Aorta (tissue), 5 donors: ENCODE data around the gene MEF2C. TPM values are rescaled to one million over a fixed set of nuclear protein-coding genes. Genes with fewer than 3 reads are reported as not detected.
A peak's percentile ranks its signal among the peaks of the same experiment; 100 is the strongest.

ENCODE experiments used
- ATAC-seq: fragments of 200-7000 bp; cut with Tn5 transposase; one replicate; pipeline ENCODE4 v1.9.1; 2022; ENCODE audit warnings: moderate library complexity; ENCODE audit not compliant: low FRiP score
- DNase-seq, 2 donors: peaks; one replicate each; pipeline ENCODE4 v3.0.0-alpha.2; 2020
- H3K27ac ChIP-seq, 2 donors: one replicate each; pipeline ENCODE4 v1.5.1; 2013; ENCODE audit warnings: low read length in 2 of 2, mild to moderate bottlenecking in 2 of 2, moderate library complexity in 2 of 2, control low read depth in 1 of 2, inconsistent platforms in 1 of 2, low read depth in 1 of 2
- H3K27me3 ChIP-seq, 2 donors: one replicate each; pipeline ENCODE4 v1.6.1; 2013; ENCODE audit warnings: control low read depth in 1 of 2, low read length in 1 of 2, mild to moderate bottlenecking in 1 of 2, moderate library complexity in 1 of 2; ENCODE audit not compliant: insufficient read depth in 2 of 2, control insufficient read depth in 1 of 2
- H3K36me3 ChIP-seq, 2 donors: one replicate each; pipeline ENCODE4 v1.6.1; 2013; ENCODE audit warnings: control low read depth in 1 of 2, low read length in 1 of 2, mild to moderate bottlenecking in 1 of 2; ENCODE audit not compliant: insufficient read depth in 2 of 2, control insufficient read depth in 1 of 2
- H3K4me1 ChIP-seq, 2 donors: one replicate each; pipeline ENCODE4 v1.6.1; 2013; ENCODE audit warnings: low read length in 2 of 2, control low read depth in 1 of 2, mild to moderate bottlenecking in 1 of 2, moderate library complexity in 1 of 2; ENCODE audit not compliant: insufficient read depth in 2 of 2, control insufficient read depth in 1 of 2
- H3K4me3 ChIP-seq, 2 donors: one replicate each; pipeline ENCODE4 v1.5.1; 2013; ENCODE audit warnings: low read length in 2 of 2, control low read depth in 1 of 2, mild to moderate bottlenecking in 1 of 2
- H3K9me3 ChIP-seq: one replicate; pipeline ENCODE4 v1.6.1; 2013; ENCODE audit warnings: mild to moderate bottlenecking, low read length; ENCODE audit not compliant: control insufficient read depth
- WGBS, 2 donors: extraction: QIAGEN DNeasy Blood & Tissue Kit; methylation state at CpG; one replicate each; pipeline ENCODE4 v1.1.7; 2013; 5-methylcytosine and 5-hydroxymethylcytosine counted together
- intact Hi-C, 2 donors: fragments of 100-400 bp; cut with DNase I; formaldehyde crosslinking; loops; one replicate each; pipeline versions ENCODE4 v1.14.2 to v1.15.0; 2022
- polyA plus RNA-seq, 2 donors: library from polyadenylated mRNA; stranded (reverse); fragments of 200-250 nt; gene quantifications; one replicate each; pipeline ENCODE4 v1.2.3, GENCODE V29; 2013
- total RNA-seq, 2 donors: library from RNA; stranded (reverse); fragmentation: NEBNext Ultra II Directional; extraction: Animal tissue kit (Norgen Biotek cat#: 25700); gene quantifications; one replicate each; pipeline ENCODE4 v1.2.1, GENCODE V29; 2021
- donor health status: healthy with polysubstance abuse.
- donor health status: Bipolar disorder and iron deficiency.
- donor health status: DM: no; HTN: no; CAD: no.
- donor health status: DM: no; HTN: no; CAD: no.
- donor health status: DM: yes; HTN: yes; CAD: no.

Gene MEF2C
- total and polyA plus RNA-seq, 4 donors = 22.0 to 186 (median 80.3) TPM

DNA sequence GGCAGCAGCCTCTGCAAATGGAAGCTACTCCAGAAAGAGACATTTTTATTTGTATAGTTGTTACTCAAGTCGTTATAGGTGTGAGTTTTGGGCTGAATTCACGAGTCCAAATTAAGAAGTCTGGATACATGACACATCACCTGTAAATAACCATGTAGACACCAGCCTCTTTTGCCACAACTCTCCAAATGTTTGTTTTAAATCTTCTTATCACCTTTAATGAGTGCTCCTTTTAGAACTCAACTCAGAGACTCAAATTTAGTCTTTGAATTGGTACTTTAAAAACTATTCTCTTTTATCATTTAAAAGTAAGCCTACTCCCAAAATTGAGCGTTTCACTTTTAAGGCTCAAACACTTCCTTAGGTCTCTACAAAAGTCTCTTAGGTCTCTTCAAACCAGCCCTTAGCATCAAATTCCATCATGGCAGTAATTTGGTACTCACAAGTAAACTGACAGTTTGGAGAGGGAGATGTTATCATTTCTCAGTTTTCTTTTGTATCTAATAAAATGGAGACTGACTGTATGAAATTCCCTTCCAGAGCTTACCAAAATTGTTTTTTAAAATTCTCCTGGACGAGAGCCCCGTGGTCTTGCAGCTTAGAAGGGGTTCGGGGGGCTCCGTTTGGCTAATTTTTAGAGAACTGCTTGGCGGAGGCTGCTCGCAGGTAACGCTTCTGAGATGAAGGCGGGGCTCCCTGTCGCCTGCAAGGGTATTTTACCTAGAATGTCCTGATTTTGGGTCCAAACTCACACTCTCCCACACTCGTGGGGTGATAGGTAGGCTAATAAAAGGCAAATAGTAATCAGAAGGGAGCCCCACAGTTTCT is 194.6 kb downstream of the MEF2C start:
- intact Hi-C loops = loop anchor here (10.0 kb wide), 2 partner anchors 544 to 1274 kb away; partner anchors contain the start of gene CCNH (in 1 of the 2)
- DNase-seq (no peak), ATAC-seq (no peak)
- Histone ChIP-seq H3K36me3 (no peaks in the 10 kb centered on the region), H3K4me1 (no peaks in the 10 kb centered on the region), H3K27ac (no peak overlapping the region), H3K27me3 (peaks cover 2 to 3% of the 10 kb centered on the region in 2 donors), H3K9me3 (no peaks in the 10 kb centered on the region), H3K4me3 (no peak overlapping the region)
- 18 to 22% methylated on average over 13 of the region's 13 CpGs for WGBS, 2 donors

- no peak overlapping the region for H3K27ac ChIP-seq
- WGBS, 2 donors = 16% methylated on average over 11 of the region's 11 CpGs
Measured at GRCh38 chr5:88687373-88687911, 195.5 kb downstream of the MEF2C start.

GRCh38 chr5:88686726-88687125 is 196.3 kb downstream of the MEF2C start:
- no peaks in the 10 kb centered on the region for H3K36me3 ChIP-seq
- intact Hi-C loops = loop anchor here (10.0 kb wide), 2 partner anchors 542 to 1272 kb away; partner anchors contain the start of gene CCNH (in 1 of the 2)

More at GRCh38 chr5:88687373-88687911, 195.5 kb downstream of the MEF2C start:
- H3K27me3 ChIP-seq = peaks cover 2 to 3% of the 10 kb centered on the region in 2 donors
- H3K36me3 ChIP-seq = no peaks in the 10 kb centered on the region
- H3K9me3 ChIP-seq = no peaks in the 10 kb centered on the region
- DNase-seq = no peak
- no peak overlapping the region for H3K4me3 ChIP-seq
- intact Hi-C loops = loop anchor here (10.0 kb wide), 2 partner anchors 543 to 1273 kb away; partner anchors contain the start of gene CCNH (in 1 of the 2)
- ATAC-seq = no peak
- H3K4me1 ChIP-seq = no peaks in the 10 kb centered on the region

GRCh38 chr5:88685591-88686541 is 197.1 kb downstream of the MEF2C start:
- 15 to 20% methylated on average over 23 of the region's 23 CpGs for WGBS, 2 donors
- DNase-seq = no peak
- intact Hi-C loops = loop anchor here (10.0 kb wide), 2 partner anchors 541 to 1271 kb away; partner anchors contain the start of gene CCNH (in 1 of the 2)
- Histone ChIP-seq H3K27me3 (peaks cover 2 to 3% of the 10 kb centered on the region in 2 donors), H3K36me3 (no peaks in the 10 kb centered on the region), H3K9me3 (no peaks in the 10 kb centered on the region), H3K27ac (no peak overlapping the region), H3K4me3 (no peak overlapping the region), H3K4me1 (no peaks in the 10 kb centered on the region)
- ATAC-seq = no peak

More at GRCh38 chr5:88686726-88687125, 196.3 kb downstream of the MEF2C start:
- peaks cover 2 to 3% of the 10 kb centered on the region in 2 donors for H3K27me3 ChIP-seq
- 14 to 19% methylated on average over 15 of the region's 15 CpGs for WGBS, 2 donors
- DNase-seq = no peak
- no peak overlapping the region for H3K27ac ChIP-seq
- ATAC-seq = no peak
- no peaks in the 10 kb centered on the region for H3K9me3 ChIP-seq
- H3K4me3 ChIP-seq = no peak overlapping the region
- H3K4me1 ChIP-seq = no peaks in the 10 kb centered on the region

DNA sequence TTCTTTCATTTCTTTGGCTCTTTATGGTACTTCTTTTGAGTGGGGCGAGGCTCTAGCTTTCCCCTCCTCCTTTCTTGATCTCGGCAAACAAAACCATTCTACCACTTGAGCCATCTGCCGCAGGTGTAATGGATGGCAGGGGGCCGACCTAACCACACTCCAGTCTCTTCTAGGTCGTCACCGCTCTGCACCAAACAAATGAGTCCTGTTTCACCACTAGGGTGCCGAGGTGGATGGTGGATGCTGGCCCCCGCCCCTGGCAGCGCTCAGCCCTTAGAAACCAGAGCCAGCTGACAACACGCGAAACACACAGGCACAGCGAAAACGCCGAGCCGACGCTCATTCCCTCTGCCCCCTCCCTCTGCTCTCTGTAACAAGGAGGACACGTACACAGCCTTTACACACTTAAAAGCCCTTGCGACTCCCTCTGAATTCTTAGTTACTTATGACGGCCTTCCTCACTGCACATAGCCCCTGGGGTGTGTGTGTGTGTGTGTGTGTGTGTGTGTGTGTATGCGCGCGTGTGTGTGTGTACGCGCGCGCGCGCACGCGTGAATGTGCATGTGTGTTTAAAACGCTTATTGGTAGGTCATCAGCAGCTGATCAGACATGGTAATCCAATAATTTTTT is 199.4 kb downstream of the MEF2C start:
- Histone ChIP-seq H3K27me3 (peaks cover 0 to 3% of the 10 kb centered on the region in 2 donors), H3K4me3 (no peak overlapping the region), H3K9me3 (no peaks in the 10 kb centered on the region), H3K36me3 (no peaks in the 10 kb centered on the region), H3K27ac (no peak overlapping the region), H3K4me1 (no peaks in the 10 kb centered on the region)
- intact Hi-C loops = loop anchor here (5.0 to 10.0 kb wide), 3 partner anchors 539 to 1269 kb away; partner anchors contain the start of gene CCNH (in 1 of the 2)
- peak; percentile 38 to 45 for DNase-seq
- 6 to 7% methylated on average over 31 of the region's 31 CpGs for WGBS, 2 donors
- ATAC-seq = no peak

- ATAC-seq (no peak), DNase-seq (no peak)
- H3K4me3 ChIP-seq = no peak overlapping the region
- peaks cover 0 to 2% of the 10 kb centered on the region in 2 donors for H3K27me3 ChIP-seq
- 29 to 37% methylated on average over 5 of the region's 5 CpGs for WGBS, 2 donors
- H3K36me3 ChIP-seq = no peaks in the 10 kb centered on the region
- no peaks in the 10 kb centered on the region for H3K9me3 ChIP-seq
- intact Hi-C loops = loop anchor here (5.0 to 10.0 kb wide), 3 partner anchors 538 to 1268 kb away; partner anchors contain the start of gene CCNH (in 1 of the 2)
- no peak overlapping the region for H3K27ac ChIP-seq
- no peaks in the 10 kb centered on the region for H3K4me1 ChIP-seq
Measured at GRCh38 chr5:88682881-88683361, 200.1 kb downstream of the MEF2C start.

DNA sequence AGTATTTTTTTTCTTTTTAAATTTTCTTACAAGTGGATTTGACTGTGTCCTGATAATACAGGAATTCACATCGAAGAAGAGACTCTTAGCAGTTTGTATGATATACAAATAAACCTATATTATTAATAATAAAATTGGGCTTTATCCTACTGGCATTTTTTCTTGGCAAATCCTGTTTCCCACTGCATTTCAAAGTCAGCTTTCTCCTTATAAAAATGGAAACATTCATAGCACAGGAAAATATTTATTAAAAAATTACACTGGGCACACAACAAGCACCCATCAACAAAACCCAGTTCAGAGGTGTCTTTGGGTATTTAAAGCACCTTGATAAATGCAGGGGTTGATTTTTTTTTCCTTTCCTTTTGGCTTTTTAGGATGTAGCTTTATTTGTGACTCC is 200.9 kb downstream of the MEF2C start:
- Histone ChIP-seq H3K36me3 (no peaks in the 10 kb centered on the region), H3K9me3 (no peaks in the 10 kb centered on the region), H3K4me3 (no peak overlapping the region), H3K27ac (no peak overlapping the region), H3K4me1 (no peaks in the 10 kb centered on the region), H3K27me3 (no peaks in the 10 kb centered on the region)
- 36 to 42% methylated on average over 1 of the region's 1 CpG for WGBS, 2 donors
- intact Hi-C loops = loop anchor here (5.0 to 10.0 kb wide), 3 partner anchors 537 to 1267 kb away; partner anchors contain the start of gene CCNH (in 1 of the 2)
- DNase-seq = no peak
- no peak for ATAC-seq
